K562 (cell line): ENCODE measurements around the gene BAIAP2. TPM values are rescaled to one million over a fixed set of nuclear protein-coding genes. Genes with fewer than 3 reads are reported as not detected.

Experiments
- ATAC-seq: fragments of 200-7000 bp; cut with Tn5 transposase; 3 replicates; pipeline ENCODE4 v1.9.1; 2020; ENCODE audit warnings: moderate library complexity
- BruUV-seq: library from RNA; stranded (reverse); fragments of 400-500 nt; replicated peaks from 2 replicates; lab custom pipeline; 2021; lab: Mats Ljungman, UMichigan
- CTCF ChIA-PET: fragments of 300-600 bp; formaldehyde crosslinking; extraction: SDS; loops from one replicate; lab custom pipeline; 2021; ENCODE audit warnings: low intra/inter-chr PET ratio; lab: Yijun Ruan, JAX
- POLR2A ChIA-PET: fragments of 300-600, 350-650 bp; sonication (Branson Sonifier 250); formaldehyde crosslinking; extraction: SDS; loops from one replicate; lab custom pipeline; 2021; ENCODE audit warnings: antibody characterized with exemption, inconsistent platforms; lab: Yijun Ruan, JAX
- DNase-seq, 4 experiments: peaks; one replicate each; pipeline versions ENCODE4 v3.0.0 to v3.0.0-alpha.2; 2011 to 2018; ENCODE audit warnings: low spot score in 3 of 4, mixed read lengths in 3 of 4; ENCODE audit errors: extremely low read depth in 1 of 4
- FAIRE-seq: peaks from 2 replicates; lab custom pipeline; 2011; peaks lifted over from hg19 to GRCh38; lab: Jason Lieb, UNC
- H2AFZ ChIP-seq: 2 replicates; pipeline ENCODE4 v1.6.0; 2011; ENCODE audit warnings: low read depth, low read length, control low read depth, inconsistent platforms
- H3K27ac ChIP-seq: fragments of 200-600 bp; 3 replicates; pipeline ENCODE4 v1.8.0; 2011; ENCODE audit warnings: low read depth, mild to moderate bottlenecking, control low read depth, inconsistent platforms, low read length, moderate library complexity, mixed read lengths; ENCODE audit errors: extremely low read depth
- H3K27me3 ChIP-seq, 2 experiments: fragments of 300-600 bp in 1 of 2; 2 replicates in 1 of 2; 3 replicates in 1 of 2; pipeline versions ENCODE4 v1.6.0 to v1.8.0; 2011; ENCODE audit warnings: inconsistent platforms in 2 of 2, low read length in 2 of 2, mild to moderate bottlenecking in 1 of 2, mixed read lengths in 1 of 2, moderate library complexity in 1 of 2; ENCODE audit not compliant: control insufficient read depth in 2 of 2, insufficient read depth in 2 of 2
- H3K36me3 ChIP-seq: fragments of 300-600 bp; 3 replicates; pipeline ENCODE4 v1.8.0; 2011; ENCODE audit warnings: mild to moderate bottlenecking, low read length, inconsistent platforms; ENCODE audit not compliant: control insufficient read depth, insufficient read depth
- H3K4me1 ChIP-seq, 2 experiments: fragments of 200-600 bp in 1 of 2; replicated peaks in 1 of 2; 2 replicates in 1 of 2; 3 replicates in 1 of 2; pipeline versions ENCODE4 v1.5.1 to v1.8.0; 2011; ENCODE audit warnings: inconsistent platforms in 2 of 2, low read length in 2 of 2, mild to moderate bottlenecking in 1 of 2, mixed read lengths in 1 of 2, moderate library complexity in 1 of 2; ENCODE audit not compliant: control insufficient read depth in 2 of 2, insufficient read depth in 2 of 2
- H3K4me2 ChIP-seq: 2 replicates; pipeline ENCODE4 v1.6.1; 2011; ENCODE audit warnings: low read length, control low read depth, inconsistent platforms, mixed read lengths; ENCODE audit not compliant: insufficient read depth
- H3K4me3 ChIP-seq: fragments of 200-600 bp; sonication (generic), shearing (Covaris generic); 2 replicates; pipeline ENCODE4 v1.5.1; 2016; ENCODE audit warnings: control low read depth, inconsistent platforms
- H3K79me2 ChIP-seq: fragments of 200-600 bp; 3 replicates; pipeline ENCODE4 v1.8.0; 2011; ENCODE audit warnings: low read length, inconsistent platforms; ENCODE audit not compliant: control insufficient read depth, insufficient read depth
- H3K9ac ChIP-seq, 2 experiments: 2 replicates each; pipeline versions ENCODE4 v1.6.0 to v1.6.1; 2011; ENCODE audit warnings: low read depth in 2 of 2, low read length in 2 of 2, control low read depth in 1 of 2, inconsistent platforms in 1 of 2, mild to moderate bottlenecking in 1 of 2, mixed read lengths in 1 of 2; ENCODE audit not compliant: insufficient read depth in 1 of 2
- H3K9me1 ChIP-seq: one replicate; pipeline ENCODE4 v1.6.0; 2011; ENCODE audit warnings: inconsistent platforms, mild to moderate bottlenecking, low read length, moderate library complexity; ENCODE audit not compliant: control insufficient read depth, insufficient read depth
- H3K9me3 ChIP-seq: replicated peaks from 2 replicates; pipeline ENCODE4 v1.5.1; 2011; ENCODE audit warnings: low read depth, low read length, inconsistent platforms; ENCODE audit not compliant: control insufficient read depth, insufficient read depth
- H4K20me1 ChIP-seq: replicated peaks from 2 replicates; pipeline ENCODE4 v1.6.1; 2011; ENCODE audit warnings: low read length, inconsistent platforms, mixed read lengths; ENCODE audit not compliant: control insufficient read depth, insufficient read depth
- ATF7 ChIP-seq: fragments of 450-650 bp; IDR thresholded peaks from 2 replicates; pipeline ENCODE4 v1.7.1; 2014; ENCODE audit warnings: mild to moderate bottlenecking, moderate library complexity
- BACH1 ChIP-seq: fragments of 200-800 bp; sonication (Bioruptor generic); IDR thresholded peaks from 2 replicates; pipeline ENCODE4 v1.6.1; 2016; ENCODE audit warnings: missing genetic modification characterization, missing compliant biosample characterization
- BCOR ChIP-seq: fragments of 450-650 bp; IDR thresholded peaks from 2 replicates; pipeline ENCODE4 v1.6.1; 2016
- BRD4 ChIP-seq: fragments of 200-600 bp; sonication (generic); IDR thresholded peaks from 2 replicates; pipeline ENCODE4 v1.6.1; 2017; ENCODE audit warnings: inconsistent platforms
- CBFA2T2 ChIP-seq: fragments of 450-650 bp; conservative IDR thresholded peaks from 2 replicates; pipeline ENCODE4 v1.6.1; 2017; ENCODE audit warnings: mild to moderate bottlenecking
- CREB1 ChIP-seq, 2 experiments: sonication (generic) in 1 of 2; formaldehyde crosslinking in 1 of 2; IDR thresholded peaks; 2 replicates each; pipeline versions ENCODE4 v1.6.1 to v1.8.0; 2012 to 2022; ENCODE audit warnings: inconsistent platforms in 1 of 2, mild to moderate bottlenecking in 1 of 2, missing genetic modification reagents in 1 of 2, moderate library complexity in 1 of 2
- CXXC5 ChIP-seq: fragments of 250-450 bp; sonication (Bioruptor Pico); IDR thresholded peaks from 2 replicates; pipeline ENCODE4 v1.8.0; 2022; ENCODE audit warnings: inconsistent platforms, mild to moderate bottlenecking, moderate library complexity
- ELF1 ChIP-seq: fragments of 200-800 bp; sonication (Bioruptor generic); IDR thresholded peaks from 2 replicates; pipeline ENCODE4 v1.6.1; 2016; ENCODE audit warnings: missing genetic modification characterization, missing compliant biosample characterization
- ETV1 ChIP-seq: fragments of 450-650 bp; conservative IDR thresholded peaks from 2 replicates; pipeline ENCODE4 v1.6.1; 2016; ENCODE audit warnings: missing genetic modification characterization, control low read depth, low read depth, missing compliant biosample characterization
- HNRNPLL ChIP-seq: fragments of 200-400 bp; formaldehyde crosslinking; IDR thresholded peaks from 2 replicates; pipeline ENCODE4 v1.6.1; 2017; ENCODE audit warnings: low read length, low read depth, mild to moderate bottlenecking; ENCODE audit not compliant: poor library complexity, severe bottlenecking
- ILK ChIP-seq: fragments of 450-650 bp; IDR thresholded peaks from 2 replicates; pipeline ENCODE4 v1.6.1; 2016; ENCODE audit warnings: missing genetic modification characterization, low read depth, mild to moderate bottlenecking, missing compliant biosample characterization, moderate library complexity, borderline replicate concordance
- KLF13 ChIP-seq: fragments of 450-650 bp; IDR thresholded peaks from 2 replicates; pipeline ENCODE4 v1.6.1; 2016; ENCODE audit warnings: missing genetic modification characterization, low read depth, mild to moderate bottlenecking, missing compliant biosample characterization, moderate library complexity, borderline replicate concordance
- PKNOX1 ChIP-seq: fragments of 450-650 bp; IDR thresholded peaks from 2 replicates; pipeline ENCODE4 v1.6.1; 2016
- POLR2AphosphoS2 ChIP-seq: IDR thresholded peaks from 2 replicates; pipeline ENCODE4 v1.6.1; 2012; ENCODE audit warnings: low read length, improper control_type of control experiment
- SMAD3 ChIP-seq: fragments of 450-650 bp; formaldehyde crosslinking; conservative IDR thresholded peaks from 2 replicates; pipeline ENCODE4 v1.4.0; 2020; ENCODE audit warnings: mild to moderate bottlenecking
- THRAP3 ChIP-seq: fragments of 450-650 bp; IDR thresholded peaks from 2 replicates; pipeline ENCODE4 v1.6.1; 2016; ENCODE audit warnings: mild to moderate bottlenecking, inconsistent platforms, borderline replicate concordance
- TRIM28 ChIP-seq: fragments of 450-650 bp; IDR thresholded peaks from 2 replicates; pipeline ENCODE4 v1.6.1; 2017
- VEZF1 ChIP-seq: fragments of 200-800 bp; sonication (Bioruptor generic); IDR thresholded peaks from 2 replicates; pipeline ENCODE4 v1.6.1; 2017; ENCODE audit warnings: missing genetic modification characterization, missing compliant biosample characterization
- ZNF668 ChIP-seq: fragments of 250-450 bp; sonication (Bioruptor Pico); IDR thresholded peaks from 2 replicates; pipeline ENCODE4 v1.8.0; 2022; ENCODE audit warnings: mild to moderate bottlenecking, inconsistent platforms
- WGBS: fragments of 100-300 bp; shearing (Covaris generic); methylation state at CpG from one replicate; pipeline ENCODE4 v1.1.6; 2016; ENCODE audit warnings: low coverage, mixed read lengths; ENCODE audit not compliant: insufficient coverage; ENCODE audit errors: missing lambda C conversion rate; 5-methylcytosine and 5-hydroxymethylcytosine counted together
- in situ Hi-C: fragments of 300-500 bp; cut with MboI; formaldehyde crosslinking; loops from 4 replicates; pipeline ENCODE4 v1.15.0; 2018; ENCODE audit warnings: inconsistent platforms, mixed read lengths
- intact Hi-C: fragments of 100-400 bp; cut with micrococcal nuclease; formaldehyde crosslinking; loops from 2 replicates; pipeline ENCODE4 v1.14.2; 2022
- polyA plus RNA-seq, 8 experiments: library from polyadenylated mRNA; depleted of rRNA in 4 of 8; stranded (reverse) in 5 of 8; unstranded in 3 of 8; fragments of >200 nt; fragmentation: Nextera tagmentation in 2 of 8; fragmentation: Illumina TruSeq in 1 of 8; extraction: Ambion mirVana in 2 of 8; extraction: Trizol in 1 of 8; gene quantifications; 2 replicates each; pipeline versions ENCODE4 v1.2.1 to v1.2.3, GENCODE V29; 2011 to 2014; ENCODE audit warnings: inconsistent platforms in 1 of 8, missing spikeins in 1 of 8
- total RNA-seq, 7 experiments: library from RNA; depleted of rRNA in 6 of 7; stranded (reverse); fragments of >200 nt in 6 of 7; fragmentation: Illumina TruSeq in 2 of 7; extraction: Trizol in 2 of 7; gene quantifications; 2 replicates each; pipeline versions ENCODE4 v1.2.1 to v1.2.3, GENCODE V29; 2011 to 2021; ENCODE audit warnings: low replicate concordance in 1 of 7
- TF ChIP-seq, protein P1 (sequence below): fragments of 250-450 bp; sonication (Bioruptor Pico); IDR thresholded peaks from 2 replicates; pipeline ENCODE4 v1.4.0; 2020; ENCODE audit warnings: borderline replicate concordance

The BAIAP2 gene
- total and polyA plus RNA-seq, 9 of the 15 experiments (the other 6 are each of a cell fraction or from before 2014, with no cell fraction given), result 2.3 to 51.6 (median 18.4) TPM

DNA sequence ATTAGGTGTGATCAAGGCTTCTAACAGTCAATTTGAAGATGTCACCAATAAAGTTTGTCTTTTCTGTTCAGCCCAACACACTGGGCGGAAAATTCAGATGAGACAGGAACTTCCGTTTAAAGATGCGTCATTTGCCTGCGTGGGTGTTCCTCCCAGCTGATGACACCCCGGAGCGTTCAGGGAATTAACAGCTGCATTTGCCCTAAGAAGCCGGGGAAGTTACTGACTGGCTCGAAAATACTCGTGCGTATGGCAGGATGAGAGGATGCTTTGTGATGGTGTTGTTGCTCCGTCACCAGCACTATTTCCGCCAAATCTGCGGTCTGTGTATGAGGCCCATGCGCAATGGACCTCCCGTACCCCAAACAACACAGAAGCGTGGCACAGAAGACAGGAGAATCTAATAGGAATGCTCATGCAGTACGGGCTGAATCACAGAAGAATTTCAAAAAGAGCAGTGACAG is 118.4 kb downstream of the BAIAP2 start:
- peak; percentile 97 for FAIRE-seq
- no peak overlapping the region; the same call in 2 of the 3 replicates for H3K27ac ChIP-seq
- POLR2A ChIA-PET, result interaction anchor here (0.8 to 3.7 kb wide), 4 partner anchors 10 to 26 kb away, joined by 3 to 15 read pairs (median 3); no protein-coding TSS in a partner anchor
- 3% methylated on average over 17 of the region's 17 CpGs for WGBS
- CTCF ChIA-PET, result no interaction called here
- no peaks in the 10 kb centered on the region for H3K9me1 ChIP-seq
- peaks cover 24 to 62% of the 10 kb centered on the region in 2 experiments; a peak in 4 of 5 replicates for H3K27me3 ChIP-seq
- H4K20me1 ChIP-seq, result no peaks in the 10 kb centered on the region
- no peaks in the 10 kb centered on the region for H3K9me3 ChIP-seq
- in situ Hi-C loops, result no loop called here
- peaks cover 6 to 34% of the 10 kb centered on the region in 2 experiments; a peak in 3 of 5 replicates for H3K4me1 ChIP-seq
- H3K4me2 ChIP-seq, result peak overlapping the region; percentile 75
- H3K9ac ChIP-seq, result peak overlapping the region in 1 of 2 experiments; percentile 31; a peak in 1 of 4 replicates
- intact Hi-C loops, result no loop called here
- peak; percentile 66 to 79 (median 74) for DNase-seq
- no peaks in the 10 kb centered on the region for H3K79me2 ChIP-seq
- H2AFZ ChIP-seq, result peak overlapping the region; percentile 66
- ATAC-seq, result peak; percentile 77
- H3K4me3 ChIP-seq, result no peak overlapping the region
- no TSS peak for BruUV-seq
- no peaks in the 10 kb centered on the region for H3K36me3 ChIP-seq
- TF ChIP-seq KLF13 (no peak), CREB1 (IDR thresholded peaks at IDR 0.05) (peak; percentile 63), CREB1 (CRISPR knock-in tag; IDR thresholded peaks at IDR 0.05) (peak; percentile 50; the same call in 1 of the 2 replicates), HNRNPLL (peak; percentile 50), CBFA2T2 (no peak), BRD4 (no peak), BCOR (0 out of 2 replicates have a peak, but pooled peaks have one; percentile 28), POLR2AphosphoS2 (no peak), PKNOX1 (peak; percentile 45), ETV1 (peak; percentile 80), ELF1 (tag) (no peak; the same call in 1 of the 2 replicates), ILK (tag) (no peak), ZNF668 (no peak), BACH1 (tag) (no peak; the same call in 1 of the 2 replicates), TRIM28 (no peak), CXXC5 (CRISPR knock-in tag) (peak; percentile 67), SMAD3 (CRISPR knock-in tag) (no peak), ATF7 (peak; percentile 73; the same call in 1 of the 2 replicates), THRAP3 (no peak), VEZF1 (CRISPR knock-in tag) (0 out of 2 replicates have a peak, but pooled peaks have one; percentile 27)
- TF ChIP-seq, protein P1, sequence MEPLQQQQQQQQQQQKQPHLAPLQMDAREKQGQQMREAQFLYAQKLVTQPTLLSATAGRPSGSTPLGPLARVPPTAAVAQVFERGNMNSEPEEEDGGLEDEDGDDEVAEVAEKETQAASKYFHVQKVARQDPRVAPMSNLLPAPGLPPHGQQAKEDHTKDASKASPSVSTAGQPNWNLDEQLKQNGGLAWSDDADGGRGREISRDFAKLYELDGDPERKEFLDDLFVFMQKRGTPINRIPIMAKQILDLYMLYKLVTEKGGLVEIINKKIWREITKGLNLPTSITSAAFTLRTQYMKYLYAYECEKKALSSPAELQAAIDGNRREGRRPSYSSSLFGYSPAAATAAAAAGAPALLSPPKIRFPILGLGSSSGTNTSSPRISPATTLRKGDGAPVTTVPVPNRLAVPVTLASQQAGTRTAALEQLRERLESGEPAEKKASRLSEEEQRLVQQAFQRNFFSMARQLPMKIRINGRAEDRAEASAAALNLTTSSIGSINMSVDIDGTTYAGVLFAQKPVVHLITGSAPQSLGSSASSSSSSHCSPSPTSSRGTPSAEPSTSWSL (CRISPR knock-in tag), result no peak
